HG03432 (cell line): Measurements from ENCODE around the gene LAMA3.

Experiments used
- ATAC-seq: cut with Tn5 transposase; IDR thresholded peaks from one replicate; pipeline ENCODE4 v1.9.1; 2021; ENCODE audit warnings: mild to moderate bottlenecking, moderate library complexity; ENCODE audit not compliant: unreplicated experiment

The LAMA3 gene

GRCh38 chr18:23845988-23846630 lies 156.9 kb downstream of the LAMA3 start:
- ATAC-seq = no peak

- no peak for ATAC-seq
These were observed 158.2 kb downstream of the LAMA3 start for GRCh38 chr18:23847321-23847986.

GRCh38 chr18:23849141-23849540 lies 159.9 kb downstream of the LAMA3 start:
- no peak for ATAC-seq

GRCh38 chr18:23850215-23850614 lies 161.0 kb downstream of the LAMA3 start:
- no peak for ATAC-seq

GRCh38 chr18:23851470-23852002 lies 162.3 kb downstream of the LAMA3 start:
- no peak for ATAC-seq

- ATAC-seq = no peak
These were observed 163.2 kb downstream of the LAMA3 start for GRCh38 chr18:23852236-23853045.

- no peak for ATAC-seq
These were observed 164.4 kb downstream of the LAMA3 start for GRCh38 chr18:23853448-23854195.

GRCh38 chr18:23855721-23856120 lies 166.5 kb downstream of the LAMA3 start:
- ATAC-seq = no peak

- no peak for ATAC-seq
These were observed 167.4 kb downstream of the LAMA3 start for GRCh38 chr18:23856466-23857163.

- no peak for ATAC-seq
These were observed 167.9 kb downstream of the LAMA3 start for GRCh38 chr18:23857164-23857552.

- ATAC-seq = no peak
These were observed 168.5 kb downstream of the LAMA3 start for GRCh38 chr18:23857756-23858155.

- ATAC-seq = no peak
These were observed 170.4 kb downstream of the LAMA3 start for GRCh38 chr18:23859466-23860336.

GRCh38 chr18:23861326-23861725 lies 172.1 kb downstream of the LAMA3 start:
- ATAC-seq = no peak

GRCh38 chr18:23861805-23862470 lies 172.7 kb downstream of the LAMA3 start:
- ATAC-seq = no peak

GRCh38 chr18:23864624-23865023 lies 175.4 kb downstream of the LAMA3 start:
- ATAC-seq = no peak

GRCh38 chr18:23867006-23867405 lies 177.8 kb downstream of the LAMA3 start:
- no peak for ATAC-seq

GRCh38 chr18:23868136-23868785 lies 179.0 kb downstream of the LAMA3 start:
- no peak for ATAC-seq

- ATAC-seq = no peak
These were observed 181.6 kb downstream of the LAMA3 start for GRCh38 chr18:23870676-23871380.
